ENCODE measurements around the gene HS3ST5.
"Not testable (repeated sequence)": the region's sequence is repeated elsewhere in the genome, so short reads cannot be mapped to it uniquely, and the experiment has no call there.

Gene HS3ST5

GRCh38 chr6:114084327-114084890, 258.4 kb downstream of the HS3ST5 start:
- FAIRE-seq = no peak

- FAIRE-seq = no peak
Observed at GRCh38 chr6:114083251-114083650, 259.6 kb downstream of the HS3ST5 start.

- FAIRE-seq = no peak
Observed at GRCh38 chr6:114081730-114082129, 261.1 kb downstream of the HS3ST5 start.

DNA sequence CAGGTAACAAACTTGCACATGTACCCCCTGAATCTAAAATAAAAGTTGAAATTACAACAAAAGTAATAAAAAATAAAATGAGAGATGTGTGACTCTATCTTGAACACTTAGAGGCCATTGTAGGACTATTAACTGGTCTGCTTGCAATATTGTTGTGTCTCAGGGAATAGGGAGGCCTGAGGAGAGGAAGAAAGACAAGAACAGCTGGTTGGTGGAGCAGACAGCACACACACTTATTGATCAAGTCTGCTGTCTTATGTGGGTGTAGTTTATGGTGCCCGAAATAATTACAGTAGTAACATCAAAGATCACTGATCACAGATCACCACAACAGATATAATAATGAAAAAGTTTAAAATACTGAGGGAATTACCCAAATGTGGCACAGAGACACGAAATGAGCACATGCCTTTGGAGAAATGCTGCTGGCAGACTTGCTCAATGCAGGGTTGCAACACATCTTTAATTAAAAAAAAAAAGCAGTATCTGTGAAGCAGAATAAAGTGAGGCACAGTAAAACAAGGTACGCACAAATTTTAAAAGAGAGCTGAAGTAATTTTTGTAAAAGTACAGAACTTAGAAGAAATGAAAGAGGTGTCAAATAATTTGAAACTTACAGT, 261.8 kb downstream of the HS3ST5 start:
- no peak for FAIRE-seq

- not testable (repeated sequence) for FAIRE-seq
Observed at GRCh38 chr6:114080410-114080809, 262.4 kb downstream of the HS3ST5 start.

- FAIRE-seq = no peak
Observed at GRCh38 chr6:114075777-114076176, 267.0 kb downstream of the HS3ST5 start.

- no peak for FAIRE-seq
Observed at GRCh38 chr6:114075300-114075699, 267.5 kb downstream of the HS3ST5 start.

GRCh38 chr6:114068771-114069170, 274.1 kb downstream of the HS3ST5 start:
- FAIRE-seq = no peak

DNA sequence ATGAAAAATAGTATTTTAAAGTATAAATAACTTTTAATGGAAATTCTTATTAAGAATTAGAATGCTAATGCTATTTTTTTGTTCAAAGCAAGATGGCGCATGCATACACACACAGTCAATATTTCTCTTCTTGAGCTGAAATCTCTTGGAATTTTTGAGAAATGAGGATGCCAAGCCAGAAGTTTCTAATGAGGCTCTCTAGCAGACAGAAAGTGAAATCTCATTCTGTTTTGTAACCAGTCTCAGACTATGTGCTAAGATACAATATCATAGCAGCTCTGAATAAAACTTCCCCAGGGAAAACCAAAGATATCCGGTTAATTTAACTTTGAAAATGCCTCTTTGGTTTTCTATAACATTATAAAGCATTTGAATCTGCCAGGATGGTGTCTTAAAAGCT, 274.7 kb downstream of the HS3ST5 start:
- FAIRE-seq = no peak

- no peak for FAIRE-seq
Observed at GRCh38 chr6:114064862-114065261, 278.0 kb downstream of the HS3ST5 start.

- no peak for FAIRE-seq
Observed at GRCh38 chr6:114063956-114064355, 278.9 kb downstream of the HS3ST5 start.

GRCh38 chr6:114062199-114062598, 280.6 kb downstream of the HS3ST5 start:
- no peak for FAIRE-seq

GRCh38 chr6:114061741-114062140, 281.1 kb downstream of the HS3ST5 start:
- FAIRE-seq = no peak

DNA sequence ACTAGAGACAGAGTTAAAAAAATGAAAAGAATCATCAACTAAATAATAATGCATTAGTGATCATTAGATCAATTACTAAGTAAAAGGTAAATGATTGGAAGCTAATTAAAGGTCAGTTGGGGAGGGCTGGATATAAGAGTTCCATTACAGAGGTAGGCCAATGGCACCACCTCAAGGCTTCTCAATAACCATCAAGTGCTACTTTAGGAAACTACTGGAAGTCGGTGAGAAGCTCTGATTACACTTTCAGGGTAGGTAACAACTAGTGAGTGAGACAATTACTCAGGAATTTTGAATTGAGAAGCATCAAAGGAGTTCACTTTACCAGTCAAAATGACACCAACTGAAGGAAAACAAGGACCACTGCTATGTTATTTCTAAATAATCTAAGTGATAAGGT, 281.7 kb downstream of the HS3ST5 start:
- FAIRE-seq = no peak

- no peak for FAIRE-seq
Observed at GRCh38 chr6:114058435-114058834, 284.4 kb downstream of the HS3ST5 start.

DNA sequence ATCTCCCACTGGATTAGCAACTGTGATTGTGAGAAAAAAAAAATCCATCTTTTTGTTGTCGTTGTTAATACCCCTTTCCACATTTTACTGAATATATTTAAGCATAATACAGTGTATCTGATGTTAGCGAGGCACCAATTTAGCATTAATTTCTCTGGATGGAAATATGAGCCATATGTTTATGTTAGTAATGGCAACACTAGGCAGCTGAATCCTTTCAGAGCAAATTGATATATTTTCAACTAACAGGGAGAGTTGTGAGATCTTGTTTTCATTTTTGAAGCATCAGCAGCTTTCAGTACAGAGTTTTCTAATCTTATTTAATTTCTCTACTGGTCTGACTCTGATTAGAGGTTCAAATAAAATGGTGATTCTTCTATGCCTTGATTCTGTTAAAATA, 287.1 kb downstream of the HS3ST5 start:
- FAIRE-seq = no peak

DNA sequence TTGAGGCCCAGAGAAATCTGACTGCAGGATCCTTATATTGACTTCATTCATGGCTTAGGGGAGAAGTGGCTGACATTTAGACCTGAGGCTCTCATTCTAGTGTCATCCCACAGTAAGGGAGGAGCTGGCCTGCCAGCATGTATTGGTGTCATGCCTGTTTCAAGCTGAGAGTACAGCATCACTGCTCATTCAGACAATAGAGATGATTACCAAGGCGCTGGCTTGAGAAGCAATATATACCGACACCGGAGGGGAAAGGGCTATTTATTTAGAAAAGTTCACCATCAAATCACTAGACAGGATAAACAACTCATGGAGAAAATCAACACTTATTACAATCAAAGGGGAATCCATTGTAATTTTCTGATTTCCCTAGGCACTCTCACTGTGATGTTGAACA, 287.5 kb downstream of the HS3ST5 start:
- no peak for FAIRE-seq

- FAIRE-seq = no peak
Observed at GRCh38 chr6:114053791-114054190, 289.0 kb downstream of the HS3ST5 start.

GRCh38 chr6:114052141-114052540, 290.7 kb downstream of the HS3ST5 start:
- FAIRE-seq = no peak

DNA sequence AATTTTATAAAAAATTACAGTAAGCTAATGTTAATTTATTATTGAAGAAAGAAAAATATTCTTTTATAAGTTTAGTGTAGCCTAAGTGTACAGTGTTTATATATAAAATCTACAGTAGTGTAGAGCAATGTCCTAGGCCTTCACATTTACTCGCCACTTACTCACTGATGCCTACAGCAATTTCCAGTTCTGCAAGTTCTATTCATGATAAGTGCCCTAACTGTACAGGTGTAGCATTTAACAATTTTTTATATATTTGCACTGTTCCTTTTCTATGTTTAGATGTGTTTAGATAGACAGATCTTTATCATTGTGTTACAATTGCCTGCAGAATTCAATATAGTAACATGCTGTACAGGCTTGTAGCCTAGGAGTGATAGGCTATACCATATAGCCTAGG, 291.8 kb downstream of the HS3ST5 start:
- FAIRE-seq = no peak

DNA sequence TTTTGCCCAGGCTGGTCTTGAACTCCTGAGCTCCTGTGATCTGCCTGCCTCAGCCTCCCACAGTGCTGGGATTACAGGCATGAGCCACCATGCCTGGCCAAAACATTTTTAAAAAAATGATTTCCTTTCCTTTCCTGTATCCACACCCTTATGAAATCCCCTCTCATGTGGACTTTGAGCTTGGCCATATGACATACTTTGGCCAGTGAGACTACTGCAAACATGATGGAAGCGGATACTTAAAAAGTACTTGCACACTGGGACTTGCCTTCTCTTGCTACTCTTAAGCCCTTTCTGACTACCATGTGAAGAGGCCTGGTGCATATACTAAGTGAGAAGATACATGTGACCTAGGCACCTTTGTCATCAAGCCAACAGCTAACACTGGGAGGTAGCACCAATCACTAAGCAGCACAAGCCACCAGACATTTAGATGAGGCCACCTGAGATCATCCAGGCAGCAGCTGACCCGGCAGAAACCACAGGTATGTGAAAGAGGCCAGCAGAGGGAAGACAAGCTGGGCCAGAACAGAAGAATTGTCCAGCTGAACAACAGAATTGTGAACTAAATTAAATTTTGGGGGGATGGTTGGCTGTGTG, 293.4 kb downstream of the HS3ST5 start:
- FAIRE-seq = no peak

GRCh38 chr6:114044566-114044965, 298.3 kb downstream of the HS3ST5 start:
- not testable (repeated sequence) for FAIRE-seq

DNA sequence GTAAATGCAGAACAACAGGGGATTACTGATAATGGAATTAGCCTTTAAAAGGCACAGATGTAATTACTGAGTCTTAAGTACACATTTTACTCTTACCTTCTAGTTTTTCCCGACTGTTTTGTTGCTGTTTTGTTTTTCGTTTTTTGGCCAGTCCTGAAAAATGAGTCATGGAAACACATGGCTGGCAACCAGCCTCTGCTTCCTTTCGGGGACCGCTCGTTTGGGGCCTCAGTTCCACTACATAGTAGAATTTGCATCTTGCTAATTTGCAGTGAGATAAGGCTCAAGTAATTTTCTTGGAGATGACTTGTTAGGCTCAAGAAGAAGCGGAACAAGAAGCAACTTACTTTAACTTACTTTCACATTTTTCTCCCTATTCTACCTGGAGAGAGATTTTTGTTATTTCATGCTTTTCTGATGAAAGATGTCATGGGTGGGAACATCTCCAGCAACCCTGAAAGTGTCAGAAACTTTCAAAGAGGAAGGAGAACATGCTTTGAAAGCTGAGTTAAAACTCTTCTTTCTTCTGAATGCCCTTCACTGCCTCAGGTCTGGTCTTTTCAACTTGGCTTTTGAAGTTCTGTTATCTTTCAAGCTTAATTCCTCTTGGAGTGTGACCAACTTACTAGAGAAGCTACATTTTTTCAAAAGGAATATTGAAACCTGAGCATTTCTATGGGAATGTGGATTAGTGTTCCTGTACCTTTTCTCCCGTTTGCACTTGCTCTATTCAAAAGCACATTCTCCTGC, 300.4 kb downstream of the HS3ST5 start:
- no peak for FAIRE-seq

GRCh38 chr6:114040871-114041270, 302.0 kb downstream of the HS3ST5 start:
- no peak for FAIRE-seq

Measured in TTC549 (cell line).